Renal pelvis (tissue), 4 donors: Measurements from ENCODE around the gene ABTB2. TPM values are rescaled to one million over a fixed set of nuclear protein-coding genes. Genes with fewer than 3 reads are reported as not detected.

Source experiments
- DNase-seq: peaks from one replicate; pipeline ENCODE4 v3.0.0-alpha.2; 2013
- polyA plus RNA-seq, 3 donors: library from polyadenylated mRNA; unstranded; fragments of 120-200 nt; gene quantifications; one replicate each; pipeline ENCODE4 v1.2.1, GENCODE V29; 2013; ENCODE audit not compliant: insufficient read length in 3 of 3

ABTB2 gene
- polyA plus RNA-seq, 3 donors: 8.1 to 10.4 (median 9.1) TPM

DNA sequence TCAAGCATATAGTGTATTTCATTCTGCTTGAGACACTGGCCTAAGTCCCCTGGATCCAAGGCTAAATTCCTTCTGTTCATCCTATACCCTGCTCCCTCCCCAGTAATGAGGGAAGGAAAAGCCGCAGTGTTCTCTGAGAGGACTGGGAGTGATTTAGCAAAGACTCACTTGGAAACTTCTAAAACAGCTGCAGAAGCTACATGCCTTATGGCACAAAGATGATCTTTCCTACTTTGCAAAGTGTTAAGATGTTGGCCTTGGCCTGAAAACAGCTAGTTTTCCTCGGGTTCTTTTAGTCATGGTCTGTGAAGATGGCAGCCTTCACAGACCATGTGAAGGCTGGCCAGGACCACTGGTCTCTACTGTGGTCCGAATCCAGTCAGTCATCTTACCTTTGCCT lies 65.7 kb downstream of the ABTB2 start:
- no peak for DNase-seq

DNA sequence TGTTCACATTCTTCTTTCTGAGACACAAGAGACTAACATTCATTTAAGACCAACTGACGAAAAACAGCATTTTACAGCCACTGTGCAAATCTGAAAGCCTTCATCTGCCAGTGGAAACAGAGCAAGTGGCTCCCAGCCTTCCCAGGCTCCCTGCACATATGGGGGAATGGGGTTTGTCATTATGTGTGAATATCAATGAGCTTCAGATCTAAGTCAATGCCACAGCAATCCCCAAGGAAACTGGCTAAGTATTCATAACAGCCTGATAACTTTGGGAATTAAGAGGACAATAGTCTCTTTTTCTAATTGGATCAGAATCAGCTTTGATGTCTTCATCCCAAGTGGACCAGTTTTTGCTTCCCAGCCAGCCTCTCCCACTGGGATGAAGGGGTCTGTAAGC lies 66.9 kb downstream of the ABTB2 start:
- DNase-seq: no peak

DNA sequence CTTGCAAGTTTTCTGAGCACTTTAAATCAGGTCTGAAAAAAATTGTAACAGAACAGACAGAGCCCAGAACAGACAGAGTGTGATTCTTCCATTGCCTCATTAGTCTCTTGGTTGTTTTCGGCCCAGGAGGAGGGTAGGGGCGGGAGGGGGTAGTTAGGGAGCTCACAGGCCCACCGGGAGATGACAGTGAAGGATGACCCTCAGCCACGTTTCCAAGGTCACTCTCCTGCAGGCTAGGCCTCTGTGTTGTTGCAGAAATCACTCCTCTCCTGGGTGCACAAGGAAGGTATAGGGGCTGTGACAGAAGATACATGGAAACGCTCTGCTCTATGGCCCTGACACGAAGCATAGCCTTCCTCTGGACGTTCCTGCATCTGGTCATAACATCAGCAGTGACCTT lies 69.3 kb downstream of the ABTB2 start:
- DNase-seq: no peak

DNA sequence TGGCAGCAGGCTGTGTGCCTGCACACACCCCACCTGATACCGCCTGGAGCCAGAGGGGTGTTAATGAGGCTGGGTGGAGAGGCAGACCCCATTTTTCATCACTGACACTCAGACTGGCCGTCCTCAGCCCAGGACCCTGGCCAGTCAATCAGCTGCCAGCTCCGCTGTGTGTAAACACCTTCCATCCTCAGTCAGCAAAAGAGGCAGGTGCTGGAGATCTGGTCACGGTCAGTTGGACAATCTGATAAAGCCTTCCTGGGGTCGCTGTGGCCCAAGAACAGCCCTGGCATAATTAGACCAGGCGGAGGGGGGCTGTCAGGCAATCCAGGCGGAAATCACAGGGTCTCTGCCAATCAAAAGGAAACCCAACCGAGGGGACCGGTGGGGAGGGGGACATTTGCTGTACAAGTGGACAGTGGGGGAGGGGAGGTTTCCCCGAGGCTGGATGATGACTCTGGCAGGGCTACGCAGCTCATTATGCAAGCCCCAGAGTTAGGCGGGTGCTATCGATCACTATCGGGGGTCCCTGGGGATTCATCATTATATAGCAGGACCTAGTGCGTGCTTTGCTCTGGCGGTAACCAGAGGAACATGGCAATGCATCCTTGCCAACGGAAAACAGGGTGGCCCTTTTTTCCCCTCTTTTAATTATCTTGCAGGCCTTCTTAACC lies 72.9 kb downstream of the ABTB2 start:
- DNase-seq: no peak

DNA sequence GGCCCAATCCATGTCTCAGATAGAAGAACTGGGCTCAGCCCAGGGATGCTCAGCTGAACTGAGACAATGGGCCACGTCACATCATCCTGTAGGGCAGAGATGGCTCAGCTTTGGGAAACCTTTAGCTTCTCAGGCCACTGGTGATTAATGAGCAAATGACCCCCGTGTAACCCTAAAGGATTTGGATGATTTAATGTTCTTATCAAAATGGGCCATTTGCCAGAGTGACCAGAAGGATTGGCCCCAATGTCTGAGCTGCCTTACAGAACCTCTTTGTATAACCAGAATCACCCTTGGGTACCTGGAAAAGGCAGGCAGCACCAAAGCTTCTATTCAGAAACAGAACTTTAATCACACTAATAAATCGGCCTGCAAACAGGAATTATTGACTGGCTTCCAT lies 73.7 kb downstream of the ABTB2 start:
- no peak for DNase-seq

DNA sequence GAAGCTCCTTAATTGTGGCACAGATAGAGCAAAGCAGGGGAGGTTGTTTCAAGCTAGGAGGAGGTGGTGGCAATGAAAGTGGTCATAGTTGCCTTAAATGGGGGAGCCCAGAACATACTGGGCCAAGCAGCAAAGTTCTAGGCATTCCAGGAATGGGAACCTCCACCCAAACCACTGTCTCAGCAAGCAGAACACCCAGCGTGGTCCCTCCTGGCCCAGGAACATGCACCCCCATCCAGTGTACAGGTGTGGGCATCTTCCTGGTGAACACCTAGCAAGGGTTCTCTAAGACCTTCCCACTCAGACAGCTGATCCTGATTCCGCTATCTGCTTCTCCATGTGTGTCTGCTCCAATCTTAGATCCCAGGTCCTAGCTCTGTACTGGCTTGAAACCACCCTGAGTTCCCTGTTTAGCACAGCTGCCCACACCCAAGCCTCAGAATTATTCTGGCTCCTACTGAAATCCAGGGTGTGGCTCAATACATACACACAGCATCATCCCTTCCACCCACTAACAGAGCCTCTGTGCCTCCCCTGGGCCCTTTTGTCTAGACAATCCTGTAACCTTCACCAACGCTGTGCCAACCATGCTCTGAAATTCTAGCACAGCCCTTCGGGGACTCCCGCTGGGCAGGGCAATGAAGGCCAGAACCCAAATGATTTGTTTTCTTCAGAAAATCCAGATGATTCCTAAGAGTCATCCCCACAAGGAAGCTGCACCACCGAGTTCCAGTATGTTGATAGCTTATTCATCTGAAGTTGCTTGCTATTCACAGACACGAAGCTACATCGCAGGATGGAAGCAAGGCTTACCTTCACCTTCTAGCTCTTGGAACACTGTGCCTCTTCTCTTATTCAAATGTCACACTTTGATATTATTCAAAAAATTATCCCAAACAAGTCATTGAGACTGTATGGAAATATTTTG lies 76.6 kb downstream of the ABTB2 start:
- no peak for DNase-seq

DNA sequence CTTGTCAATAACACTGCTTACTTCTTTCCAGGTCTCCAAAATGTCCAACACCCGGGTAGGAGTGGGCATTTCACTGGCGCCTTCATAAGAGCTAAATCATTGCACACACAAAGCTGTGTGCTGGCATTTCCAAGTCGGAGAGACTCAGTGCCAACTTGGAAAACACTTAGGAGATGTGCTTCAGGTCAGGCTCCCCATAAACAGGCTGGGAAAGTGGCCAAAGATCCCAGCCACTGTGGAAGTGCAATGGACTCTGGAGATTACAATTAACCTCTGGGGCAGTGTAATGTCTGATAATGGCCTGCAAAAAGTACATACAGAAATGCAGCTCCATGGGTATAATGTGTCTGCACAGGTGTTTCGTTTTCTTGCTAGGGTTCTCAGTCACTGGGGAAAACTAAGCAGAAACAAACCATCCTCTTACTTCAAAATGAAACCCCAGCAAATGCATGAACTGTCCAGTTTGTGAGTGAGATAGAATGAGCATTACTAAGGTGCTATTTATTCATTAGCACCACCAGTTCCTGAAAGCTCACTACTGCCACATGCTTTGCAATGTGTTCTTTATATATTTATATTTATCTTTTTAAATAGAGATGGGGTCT lies 79.0 kb downstream of the ABTB2 start:
- DNase-seq: no peak

DNA sequence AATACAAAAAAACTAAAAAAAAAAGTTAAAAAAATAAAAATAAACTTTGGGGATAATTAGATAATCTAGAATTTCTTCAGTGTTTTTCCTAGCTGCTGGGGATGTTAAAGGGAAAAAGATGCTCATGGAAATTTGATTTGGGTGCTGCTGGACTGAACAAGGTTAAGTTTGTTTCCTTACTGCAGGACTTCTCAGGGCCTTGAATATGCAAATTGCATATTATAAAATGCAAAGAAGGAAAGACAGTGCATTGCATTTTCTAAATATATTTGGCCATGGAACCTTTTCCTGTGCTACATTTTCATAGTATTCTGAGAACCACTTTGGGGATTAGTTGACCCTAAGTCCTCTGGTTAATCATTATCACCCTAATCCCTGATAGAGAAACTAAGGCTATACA lies 79.6 kb downstream of the ABTB2 start:
- no peak for DNase-seq

DNA sequence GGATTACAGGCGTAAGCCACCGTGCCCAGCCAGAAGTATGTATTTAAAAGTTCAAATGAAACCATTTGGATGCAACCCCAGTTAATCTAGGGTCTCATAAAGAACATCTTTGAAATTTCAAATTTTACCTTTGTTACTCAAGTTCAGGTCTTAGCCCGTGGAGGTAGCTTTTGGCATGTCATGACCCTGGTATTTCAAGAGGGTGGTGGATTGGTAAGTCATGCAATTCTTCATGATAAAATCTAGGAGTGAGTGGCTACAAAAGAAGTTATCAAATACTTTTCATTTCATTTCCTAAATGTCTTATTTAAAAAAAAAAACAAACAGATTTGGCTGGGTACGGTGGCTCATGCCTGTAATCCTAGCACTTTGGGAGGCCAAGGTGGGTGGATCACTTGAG lies 80.6 kb downstream of the ABTB2 start:
- no peak for DNase-seq

DNA sequence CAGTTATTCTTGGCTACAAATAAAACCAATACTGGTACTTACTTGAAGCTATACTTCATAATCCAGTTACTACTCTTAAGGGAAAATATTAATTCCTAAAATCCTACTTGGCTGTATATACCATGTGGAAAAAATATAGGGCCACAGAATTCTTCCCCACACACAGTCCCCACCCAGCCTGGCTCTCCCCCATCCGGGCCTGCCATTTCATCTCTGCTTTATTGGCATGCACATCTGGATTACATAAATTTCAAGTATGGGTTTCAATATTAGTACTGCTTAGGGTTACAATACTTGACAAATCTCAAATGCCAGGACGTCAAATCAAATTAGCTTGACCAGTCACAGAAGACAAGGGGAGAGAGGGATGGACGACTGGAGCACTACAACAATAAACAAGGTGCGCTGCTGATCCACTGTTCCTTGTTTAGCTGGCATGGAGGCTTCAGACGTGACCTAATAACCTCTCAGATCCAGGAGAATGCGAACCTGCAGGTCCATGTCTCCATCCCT lies 81.4 kb downstream of the ABTB2 start:
- no peak for DNase-seq

DNA sequence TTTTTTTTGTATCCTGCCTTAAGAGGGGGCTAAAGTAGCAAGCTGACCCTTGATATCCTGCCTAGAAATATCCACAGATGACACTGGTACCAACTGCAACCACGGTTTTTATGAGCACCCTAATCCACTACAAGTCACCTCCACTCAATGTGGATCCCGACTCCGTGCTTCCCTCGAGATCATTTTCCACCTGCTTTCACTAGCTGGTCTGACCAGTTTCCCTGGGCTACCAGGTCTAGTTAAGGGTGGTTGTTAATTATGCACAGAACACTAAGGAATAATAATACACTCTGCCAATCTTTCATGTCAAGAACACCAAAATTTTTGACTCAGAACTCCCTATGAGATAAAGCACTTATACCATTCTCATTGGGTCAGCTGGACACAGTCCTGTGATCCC lies 82.3 kb downstream of the ABTB2 start:
- no peak for DNase-seq

DNA sequence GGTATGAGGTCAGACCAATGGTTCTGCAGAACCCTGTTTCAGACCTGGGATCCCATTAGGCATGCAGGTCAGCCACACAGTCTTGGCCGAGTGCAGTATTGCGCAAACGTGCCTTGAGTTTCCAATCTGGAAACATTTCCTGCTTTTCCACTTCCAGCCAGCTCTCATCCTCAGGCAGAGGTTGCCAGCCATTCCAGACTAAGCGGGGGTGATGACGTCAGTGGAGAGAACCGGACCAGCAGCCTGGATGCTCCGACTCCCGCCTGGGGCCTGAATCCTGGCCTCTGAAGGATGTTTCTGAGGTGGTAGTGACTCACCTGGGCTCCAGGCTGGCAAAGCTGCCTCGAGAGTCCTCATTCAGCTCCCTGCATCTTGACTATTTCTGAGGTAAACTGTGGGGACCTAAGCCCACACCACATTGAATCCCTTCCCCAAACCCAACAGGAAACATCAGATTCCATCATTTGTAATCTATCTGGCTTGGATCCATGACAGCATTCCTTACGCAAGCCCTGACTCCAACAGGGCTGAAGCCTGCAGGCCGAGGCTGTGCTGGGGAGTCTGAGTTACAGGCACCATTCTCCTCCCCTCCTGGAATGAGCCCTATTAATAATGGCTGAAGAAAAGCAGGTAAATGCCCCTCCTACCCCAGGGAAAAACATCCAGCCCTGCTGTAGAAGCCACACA lies 83.0 kb downstream of the ABTB2 start:
- DNase-seq: peak; percentile 72

DNA sequence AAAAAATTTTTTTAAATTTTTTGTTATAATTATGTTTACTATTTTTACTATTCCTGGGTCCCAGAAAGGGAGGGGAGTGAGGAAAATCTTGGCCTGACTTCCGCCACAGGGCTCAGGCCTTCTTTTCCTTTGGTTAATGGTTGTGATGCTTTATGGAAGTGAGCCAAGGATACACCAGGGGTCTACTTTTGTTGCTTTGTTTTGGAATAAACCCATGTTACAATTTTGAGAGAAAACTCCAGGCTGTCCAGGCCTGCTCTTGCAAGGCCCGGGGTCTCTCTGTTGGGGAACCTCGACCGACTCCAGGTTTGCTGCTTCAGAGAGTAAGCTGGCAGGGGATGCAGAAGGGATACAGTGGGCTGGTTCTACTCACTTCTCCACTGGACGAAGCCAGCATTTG lies 84.7 kb downstream of the ABTB2 start:
- no peak for DNase-seq

DNA sequence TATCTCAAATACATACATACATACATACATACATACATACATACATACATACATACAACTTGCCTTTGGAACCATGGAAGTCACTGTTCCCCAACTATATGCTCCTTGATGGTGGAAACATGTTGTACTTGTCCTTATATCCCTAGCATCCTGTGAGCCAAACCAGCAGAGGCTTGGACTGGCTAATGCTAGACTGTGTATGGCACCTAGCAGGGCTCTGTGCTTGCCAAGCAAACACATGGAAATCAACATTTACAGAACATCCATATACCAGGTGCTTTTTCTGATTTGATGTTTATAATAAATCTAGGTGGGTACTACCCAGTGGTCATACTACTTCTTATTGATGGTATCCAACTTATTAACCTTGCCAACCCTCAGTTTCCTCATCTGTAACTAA lies 86.1 kb downstream of the ABTB2 start:
- DNase-seq: no peak

DNA sequence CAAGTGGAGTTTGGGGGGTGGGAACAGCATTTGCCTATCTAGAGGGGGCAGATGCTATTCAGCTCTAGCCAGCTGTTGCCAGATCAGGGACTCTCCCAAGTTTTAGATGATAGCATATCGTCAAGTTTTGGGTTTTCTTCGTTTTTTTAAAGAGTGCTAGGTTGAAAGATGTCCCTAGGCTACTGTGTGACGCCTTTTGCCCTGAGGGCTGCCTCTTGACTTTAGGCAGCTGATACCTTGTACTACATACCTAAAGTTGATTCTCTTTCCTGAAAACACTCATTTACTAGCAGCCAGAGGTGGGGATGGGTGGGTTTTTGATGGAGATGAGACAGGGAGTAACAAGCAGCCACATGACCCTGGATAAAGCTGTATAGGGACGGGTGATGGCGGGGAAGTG lies 87.1 kb downstream of the ABTB2 start:
- DNase-seq: no peak

DNA sequence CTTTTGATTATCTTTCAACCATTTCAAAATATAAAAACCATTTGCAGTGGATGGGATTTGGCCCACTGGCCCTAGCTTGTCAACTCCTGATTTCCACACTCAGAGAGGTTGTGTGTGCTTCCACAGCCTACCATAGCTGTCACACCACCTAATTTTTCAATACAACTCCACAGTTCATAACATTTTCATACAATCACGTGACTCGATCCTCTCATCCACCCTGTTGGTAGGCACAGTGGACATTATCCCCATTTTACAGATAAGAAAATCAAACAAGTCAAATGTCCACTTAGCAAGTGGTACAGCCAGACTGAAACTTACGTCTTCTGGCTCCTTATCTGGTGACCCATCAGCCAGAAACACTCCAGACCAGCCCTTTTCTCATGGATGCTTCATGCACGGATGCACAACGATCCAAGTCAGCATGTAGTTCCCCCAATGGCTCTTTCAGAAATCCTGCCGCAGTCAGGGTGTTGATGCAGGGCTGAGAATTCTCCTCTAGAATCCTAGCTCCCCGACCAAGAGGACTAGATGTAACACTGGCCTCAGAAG lies 88.0 kb downstream of the ABTB2 start:
- no peak for DNase-seq

DNA sequence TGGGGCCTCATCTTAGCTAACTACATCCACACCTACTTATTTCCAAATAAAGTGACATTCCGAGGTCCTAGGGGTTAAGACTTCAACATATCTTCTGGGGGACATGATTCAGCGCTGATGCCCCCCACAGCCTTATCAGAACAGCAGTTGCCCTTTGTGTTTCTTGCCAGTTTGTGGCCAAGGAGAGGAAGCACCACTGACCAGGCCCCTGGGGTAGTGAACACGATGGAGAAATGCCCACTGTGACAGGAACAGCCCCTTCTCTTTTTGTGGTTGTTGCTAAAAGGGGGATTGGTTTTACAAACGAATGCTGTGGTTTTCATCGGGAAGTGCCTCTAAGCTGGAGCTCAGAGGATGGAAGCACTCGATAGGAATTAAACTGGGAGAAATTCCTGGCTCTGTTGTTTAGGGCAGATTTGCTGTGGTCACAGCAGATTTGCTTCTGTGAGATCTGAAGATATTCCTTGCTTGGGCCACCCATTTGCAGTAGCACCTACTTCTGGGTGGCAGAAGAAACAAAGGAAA lies 88.8 kb downstream of the ABTB2 start:
- no peak for DNase-seq

DNA sequence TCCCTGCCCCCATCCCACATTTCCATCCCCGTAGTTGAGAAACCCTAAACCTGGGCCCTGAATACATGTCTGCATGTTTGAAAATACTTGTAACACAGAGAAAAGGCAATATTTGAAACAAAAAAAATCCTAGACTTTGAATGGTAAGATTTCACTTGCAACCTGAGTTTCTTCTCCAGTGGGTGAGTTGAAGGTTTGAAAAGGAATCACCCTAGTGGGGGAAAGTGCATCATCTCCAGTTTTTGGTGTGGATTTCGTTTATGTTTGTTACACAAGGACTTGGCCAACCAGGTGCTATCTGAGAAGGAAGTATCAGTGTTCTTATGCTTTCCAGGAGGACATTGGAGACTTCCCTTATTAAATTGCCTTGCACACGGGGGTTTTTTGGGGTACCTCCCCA lies 90.4 kb downstream of the ABTB2 start:
- DNase-seq: no peak

DNA sequence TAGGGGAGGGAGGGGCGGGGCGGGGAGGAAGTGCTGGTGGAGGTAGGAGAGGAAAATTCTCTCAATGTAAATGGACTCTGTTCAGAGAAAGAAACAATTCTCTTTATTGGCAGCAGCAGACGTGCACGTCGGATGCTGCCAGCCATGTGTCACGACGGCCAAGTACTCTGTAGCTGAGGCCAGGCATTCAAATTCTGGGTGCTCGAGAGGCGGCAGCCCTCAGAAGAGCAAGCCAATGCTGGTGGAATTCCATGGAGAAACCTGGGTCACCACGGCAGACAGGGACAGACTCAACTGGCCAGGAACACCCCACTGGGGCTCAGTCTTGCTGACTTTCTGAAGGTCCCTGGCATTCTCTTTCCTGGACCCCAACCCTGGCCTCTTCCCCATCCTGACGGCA lies 90.8 kb downstream of the ABTB2 start:
- DNase-seq: no peak

DNA sequence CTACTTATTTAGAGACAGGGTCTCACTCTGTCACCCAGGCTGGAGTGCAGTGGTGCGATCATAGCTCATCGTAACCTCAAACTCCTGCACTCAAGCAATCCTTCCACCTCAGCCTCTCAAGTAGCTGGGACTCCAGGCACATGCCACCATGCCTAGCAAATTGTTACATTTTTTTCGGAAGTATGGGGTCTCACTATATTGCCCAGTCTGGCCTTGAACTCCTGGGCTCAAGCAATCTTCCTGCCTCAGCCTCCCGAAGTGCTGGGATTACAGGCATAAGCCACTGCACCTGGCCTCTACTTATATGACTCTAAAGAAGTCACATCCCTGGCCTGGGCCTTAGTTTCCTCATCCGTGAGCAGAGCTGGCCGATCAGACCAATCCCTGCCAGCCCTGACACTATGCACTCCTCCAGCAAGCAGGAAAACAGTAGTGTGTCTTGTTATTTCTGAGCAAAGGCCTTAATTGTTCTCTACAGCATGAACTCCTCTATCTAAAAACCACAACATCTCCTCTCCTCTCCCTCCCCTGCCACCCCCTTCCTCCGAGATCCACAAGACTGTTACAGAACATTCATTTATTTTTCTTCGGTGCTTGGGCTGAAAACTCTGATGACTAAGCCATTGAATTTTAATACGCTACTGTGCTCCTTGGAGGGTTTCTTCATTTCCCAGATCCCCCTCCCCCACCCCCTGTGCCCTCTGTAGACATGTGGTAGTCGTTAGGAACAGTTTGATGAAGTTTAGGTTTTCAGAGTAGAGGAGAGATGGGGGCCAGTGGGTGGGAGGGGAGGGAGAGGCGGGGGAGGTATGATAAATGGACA lies 91.5 kb downstream of the ABTB2 start:
- DNase-seq: peak; percentile 74
